Raji (cell line): ENCODE data around the gene OCSTAMP.

Source experiments
- POLR2A ChIP-seq: IDR thresholded peaks from 2 replicates; pipeline ENCODE4 v1.6.1; 2011; ENCODE audit warnings: low read depth, low read length, control low read depth; ENCODE audit not compliant: insufficient read depth

OCSTAMP gene

GRCh38 chr20:46563170-46563859, 12.9 kb upstream of the OCSTAMP start:
- TF ChIP-seq POLR2A = no peak

- no peak for TF ChIP-seq POLR2A
Observed at GRCh38 chr20:46562373-46563169, 12.1 kb upstream of the OCSTAMP start.

- TF ChIP-seq POLR2A = no peak
Observed at GRCh38 chr20:46562009-46562372, 11.5 kb upstream of the OCSTAMP start.

- TF ChIP-seq POLR2A = no peak
Observed at GRCh38 chr20:46559685-46560440, 9.4 kb upstream of the OCSTAMP start.

- TF ChIP-seq POLR2A = no peak
Observed at GRCh38 chr20:46559001-46559400, 8.5 kb upstream of the OCSTAMP start.

GRCh38 chr20:46558511-46558959, 8.1 kb upstream of the OCSTAMP start:
- no peak for TF ChIP-seq POLR2A

GRCh38 chr20:46557231-46557956, 6.9 kb upstream of the OCSTAMP start:
- no peak for TF ChIP-seq POLR2A

GRCh38 chr20:46555370-46555956, 5.0 kb upstream of the OCSTAMP start:
- TF ChIP-seq POLR2A = no peak

- no peak for TF ChIP-seq POLR2A
Observed at GRCh38 chr20:46554828-46555227, 4.4 kb upstream of the OCSTAMP start.

GRCh38 chr20:46553926-46554325, 3.5 kb upstream of the OCSTAMP start:
- no peak for TF ChIP-seq POLR2A

- TF ChIP-seq POLR2A = no peak
Observed at GRCh38 chr20:46552460-46553420, 2.3 kb upstream of the OCSTAMP start.

- TF ChIP-seq POLR2A = no peak
Observed at GRCh38 chr20:46551522-46552381, 1.3 kb upstream of the OCSTAMP start.
